22Rv1 (cell line): Measurements from ENCODE around the gene PARP9.

Experiments used
- CTCF ChIP-seq: fragments of 450-650 bp; IDR thresholded peaks from 2 replicates; pipeline ENCODE4 v1.5.1; 2017; ENCODE audit warnings: mild to moderate bottlenecking
- ZFX ChIP-seq: fragments of 450-650 bp; IDR thresholded peaks from 2 replicates; pipeline ENCODE4 v1.6.1; 2017; ENCODE audit warnings: antibody characterized with exemption, borderline replicate concordance

GRCh38 chr3:122510878-122511535 is 53.1 kb downstream of the PARP9 start:
- no peak for TF ChIP-seq CTCF
- no peak for TF ChIP-seq ZFX
